PFSK-1 (cell line): ENCODE data around the gene FBP2.

ENCODE experiments used
- FOXP2 ChIP-seq: optimal IDR thresholded peaks from 2 replicates; pipeline ENCODE3; 2011; ENCODE audit warnings: borderline replicate concordance, control low read depth, inconsistent platforms; ENCODE audit not compliant: insufficient read depth; ENCODE audit errors: extremely low read length, extremely low read depth
- POLR2AphosphoS5 ChIP-seq: IDR thresholded peaks from 2 replicates; pipeline ENCODE4 v1.6.1; 2012; ENCODE audit warnings: low read depth, mild to moderate bottlenecking, control low read depth, low read length, moderate library complexity
- SIN3A ChIP-seq: IDR thresholded peaks from 2 replicates; pipeline ENCODE4 v1.6.1; 2012; ENCODE audit warnings: mild to moderate bottlenecking, low read length, moderate library complexity, borderline replicate concordance; ENCODE audit not compliant: insufficient read depth
- TAF1 ChIP-seq: IDR thresholded peaks from 2 replicates; pipeline ENCODE4 v1.6.1; 2012; ENCODE audit warnings: low read length, control low read depth, borderline replicate concordance; ENCODE audit not compliant: insufficient read depth
- TF ChIP-seq, protein P1 (sequence below), 2 experiments: IDR thresholded peaks; 2 replicates each; pipeline versions ENCODE4 v1.6.1 to v1.8.0; 2011 to 2012; ENCODE audit warnings: low read depth in 2 of 2, low read length in 2 of 2, control low read depth in 1 of 2, inconsistent platforms in 1 of 2, mild to moderate bottlenecking in 1 of 2, moderate library complexity in 1 of 2; ENCODE audit not compliant: insufficient read depth in 1 of 2

Gene FBP2

DNA sequence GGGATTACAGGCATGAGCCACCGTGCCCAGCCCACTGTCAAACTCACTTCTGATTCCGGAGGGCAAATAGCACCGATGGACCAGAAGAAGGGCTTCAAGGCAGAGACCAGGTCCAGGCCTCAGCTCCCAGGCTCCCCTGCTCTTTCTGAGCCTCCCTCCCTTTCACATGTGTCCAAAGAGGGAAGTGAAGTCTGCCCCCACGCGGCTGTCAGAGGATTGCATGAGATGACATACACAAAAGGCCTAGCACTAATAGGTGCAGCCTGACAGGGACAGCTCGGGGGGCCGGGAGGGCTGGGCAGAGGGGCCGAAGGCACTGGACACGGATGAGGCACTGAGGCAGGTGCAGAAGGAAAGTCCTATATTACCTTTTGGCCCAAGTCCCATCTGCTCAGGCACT, 29.6 kb upstream of the FBP2 start:
- TF ChIP-seq SIN3A (no peak), TAF1 (no peak), POLR2AphosphoS5 (no peak), FOXP2 (no peak)
- TF ChIP-seq, protein P1, sequence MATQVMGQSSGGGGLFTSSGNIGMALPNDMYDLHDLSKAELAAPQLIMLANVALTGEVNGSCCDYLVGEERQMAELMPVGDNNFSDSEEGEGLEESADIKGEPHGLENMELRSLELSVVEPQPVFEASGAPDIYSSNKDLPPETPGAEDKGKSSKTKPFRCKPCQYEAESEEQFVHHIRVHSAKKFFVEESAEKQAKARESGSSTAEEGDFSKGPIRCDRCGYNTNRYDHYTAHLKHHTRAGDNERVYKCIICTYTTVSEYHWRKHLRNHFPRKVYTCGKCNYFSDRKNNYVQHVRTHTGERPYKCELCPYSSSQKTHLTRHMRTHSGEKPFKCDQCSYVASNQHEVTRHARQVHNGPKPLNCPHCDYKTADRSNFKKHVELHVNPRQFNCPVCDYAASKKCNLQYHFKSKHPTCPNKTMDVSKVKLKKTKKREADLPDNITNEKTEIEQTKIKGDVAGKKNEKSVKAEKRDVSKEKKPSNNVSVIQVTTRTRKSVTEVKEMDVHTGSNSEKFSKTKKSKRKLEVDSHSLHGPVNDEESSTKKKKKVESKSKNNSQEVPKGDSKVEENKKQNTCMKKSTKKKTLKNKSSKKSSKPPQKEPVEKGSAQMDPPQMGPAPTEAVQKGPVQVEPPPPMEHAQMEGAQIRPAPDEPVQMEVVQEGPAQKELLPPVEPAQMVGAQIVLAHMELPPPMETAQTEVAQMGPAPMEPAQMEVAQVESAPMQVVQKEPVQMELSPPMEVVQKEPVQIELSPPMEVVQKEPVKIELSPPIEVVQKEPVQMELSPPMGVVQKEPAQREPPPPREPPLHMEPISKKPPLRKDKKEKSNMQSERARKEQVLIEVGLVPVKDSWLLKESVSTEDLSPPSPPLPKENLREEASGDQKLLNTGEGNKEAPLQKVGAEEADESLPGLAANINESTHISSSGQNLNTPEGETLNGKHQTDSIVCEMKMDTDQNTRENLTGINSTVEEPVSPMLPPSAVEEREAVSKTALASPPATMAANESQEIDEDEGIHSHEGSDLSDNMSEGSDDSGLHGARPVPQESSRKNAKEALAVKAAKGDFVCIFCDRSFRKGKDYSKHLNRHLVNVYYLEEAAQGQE (IDR thresholded peaks at IDR 0.05; ENCODE audit: insufficient read depth in 1 of 2, low read depth in 2 of 2, low read length in 2 of 2), result no peak

DNA sequence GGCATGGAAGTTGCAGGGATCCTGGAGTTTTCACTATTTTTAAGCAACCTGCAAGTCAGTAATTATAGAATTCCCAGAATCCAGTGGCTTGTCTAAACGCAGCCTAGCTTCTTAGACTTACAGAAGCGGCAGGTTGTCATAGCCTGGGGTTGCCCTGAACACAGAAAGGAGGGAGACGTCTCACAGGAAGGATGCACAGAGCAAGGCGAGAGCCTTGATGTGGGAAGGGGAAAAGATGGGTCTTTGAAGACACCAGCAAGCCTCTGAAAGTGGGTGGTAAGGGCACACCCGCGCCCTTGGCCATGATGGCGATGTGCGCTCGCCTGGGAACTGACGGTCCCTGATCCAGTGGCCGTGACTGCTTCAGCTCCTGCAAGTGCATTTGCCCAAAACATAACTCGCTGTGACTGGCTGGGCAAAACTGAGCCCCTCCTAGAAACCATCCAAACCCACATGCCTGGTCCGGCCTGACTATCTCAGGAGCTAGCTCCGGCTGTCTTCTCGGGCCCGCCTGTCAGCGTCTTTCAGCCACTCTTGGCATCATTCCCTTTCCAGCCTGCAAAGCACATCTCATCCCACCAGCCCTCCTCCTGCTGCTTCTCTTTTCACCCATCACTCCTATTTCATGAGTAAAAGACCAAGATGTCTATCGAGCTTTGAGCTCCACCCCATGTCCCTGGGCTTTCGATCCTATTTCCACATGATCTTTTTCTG, 28.6 kb upstream of the FBP2 start:
- TF ChIP-seq SIN3A, result no peak
- TF ChIP-seq, protein P1 (IDR thresholded peaks at IDR 0.05; ENCODE audit: insufficient read depth in 1 of 2, low read depth in 2 of 2, low read length in 2 of 2), result no peak
- TF ChIP-seq TAF1, result no peak

DNA sequence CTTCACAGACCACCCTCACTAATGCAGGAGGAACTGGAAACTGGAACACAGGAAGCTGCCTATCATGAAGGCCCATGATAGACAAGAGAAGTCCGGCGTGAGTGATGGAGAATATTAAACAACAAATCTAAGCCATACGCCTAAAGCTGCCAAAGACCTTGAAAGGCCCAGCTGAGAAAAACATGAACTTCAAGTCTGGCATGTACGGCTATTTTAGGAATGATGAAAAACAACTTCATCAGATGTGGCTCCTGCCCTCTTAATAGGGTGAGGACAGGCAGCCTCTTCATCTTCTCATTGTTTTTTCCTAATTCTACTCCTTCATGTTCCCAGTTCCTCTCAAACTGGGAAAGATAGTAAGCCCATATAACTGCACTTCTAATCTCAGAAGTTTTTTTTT, 25.4 kb upstream of the FBP2 start:
- TF ChIP-seq TAF1 (no peak), POLR2AphosphoS5 (no peak)

DNA sequence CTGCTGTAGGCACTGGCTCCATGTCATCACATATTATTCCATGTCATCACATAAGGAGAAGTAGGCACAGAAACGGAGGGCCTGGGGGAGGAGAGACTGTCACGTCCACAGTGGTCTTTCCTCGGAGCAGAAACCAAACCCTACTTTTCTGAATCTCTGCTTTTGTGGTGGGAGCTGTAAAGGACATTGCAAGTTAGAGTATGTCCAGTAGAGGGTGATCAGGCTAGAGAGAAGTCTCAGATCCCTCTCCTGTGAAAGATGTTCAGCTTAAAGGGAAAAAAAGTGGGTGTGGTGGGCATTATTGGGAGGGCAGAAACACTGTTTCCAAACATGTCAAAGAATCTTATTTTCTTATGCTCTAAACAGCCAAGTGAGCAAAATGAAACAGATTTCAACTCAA, 19.4 kb upstream of the FBP2 start:
- TF ChIP-seq TAF1, result no peak

DNA sequence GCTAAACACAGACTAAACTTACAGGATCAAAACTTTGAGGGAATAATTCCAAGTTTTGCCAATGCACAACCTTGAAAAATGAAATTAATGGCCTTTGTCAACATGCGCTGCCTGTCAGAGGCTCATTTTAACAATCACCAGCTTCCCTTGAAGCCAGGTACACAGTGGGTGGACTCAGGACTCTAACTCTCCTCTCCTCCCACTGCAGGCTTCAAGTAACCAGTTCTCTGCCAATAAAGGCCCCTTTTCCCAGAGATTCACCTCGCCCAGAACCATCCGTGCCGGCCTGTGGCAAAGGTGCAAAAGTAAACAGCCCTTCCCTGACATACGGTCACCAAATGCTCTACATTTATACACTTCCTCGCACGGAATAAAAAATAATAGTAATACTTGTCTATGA, 18.4 kb upstream of the FBP2 start:
- no peak for TF ChIP-seq SIN3A
- TF ChIP-seq FOXP2, result no peak
- no peak for TF ChIP-seq TAF1
- TF ChIP-seq, protein P1 (IDR thresholded peaks at IDR 0.05; ENCODE audit: insufficient read depth in 1 of 2, low read depth in 2 of 2, low read length in 2 of 2), result no peak
- no peak for TF ChIP-seq POLR2AphosphoS5

DNA sequence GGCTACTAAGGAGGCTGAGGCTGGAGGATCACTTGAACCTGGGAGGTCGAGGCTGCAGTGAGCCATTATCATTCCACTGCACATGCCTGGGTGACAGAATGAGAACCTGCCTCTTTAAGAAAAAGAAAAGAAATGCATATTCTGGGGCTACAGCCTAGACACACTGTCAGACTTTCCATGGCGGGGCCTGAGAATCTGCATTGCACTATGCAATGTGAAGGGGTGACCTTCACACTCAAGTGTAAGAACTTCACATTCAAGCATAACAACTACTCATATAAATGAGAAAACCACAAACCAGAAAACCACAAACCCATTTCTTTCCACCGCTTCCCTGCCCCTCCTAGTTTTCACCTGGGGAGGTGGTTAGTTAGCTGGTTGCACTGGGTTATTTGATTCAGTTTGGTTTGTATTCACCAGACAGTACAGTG, 18.0 kb upstream of the FBP2 start:
- TF ChIP-seq SIN3A (no peak), TAF1 (no peak), POLR2AphosphoS5 (no peak), FOXP2 (no peak)
- TF ChIP-seq, protein P1 (IDR thresholded peaks at IDR 0.05; ENCODE audit: insufficient read depth in 1 of 2, low read depth in 2 of 2, low read length in 2 of 2), result no peak
